Keratinocyte (primary cell): ENCODE measurements around the gene GATA3. TPM values are rescaled to one million over a fixed set of nuclear protein-coding genes. Genes with fewer than 3 reads are reported as not detected.

Experiments used
- DNase-seq: peaks from one replicate; pipeline ENCODE4 v3.0.0-alpha.2; 2011; ENCODE audit warnings: low read depth, missing footprints, low spot score
- FAIRE-seq: peaks from 2 replicates; lab custom pipeline; 2011; peaks lifted over from hg19 to GRCh38; lab: Jason Lieb, UNC
- H2AFZ ChIP-seq: 2 replicates; pipeline ENCODE4 v1.6.0; 2012; ENCODE audit warnings: low read length, control low read depth, inconsistent platforms; ENCODE audit not compliant: control insufficient read depth
- H3K27ac ChIP-seq: 2 replicates; pipeline ENCODE4 v1.5.1; 2011; ENCODE audit warnings: low read length; ENCODE audit not compliant: control insufficient read depth, insufficient read depth
- H3K27me3 ChIP-seq: 3 replicates; pipeline ENCODE4 v1.6.0; 2011; ENCODE audit warnings: low read length; ENCODE audit not compliant: control insufficient read depth, insufficient read depth; ENCODE audit errors: extremely low read depth
- H3K36me3 ChIP-seq, 2 experiments: 2 replicates in 1 of 2; 3 replicates in 1 of 2; pipeline ENCODE4 v1.5.1; 2011; ENCODE audit warnings: low read length in 2 of 2, mild to moderate bottlenecking in 1 of 2; ENCODE audit not compliant: control insufficient read depth in 2 of 2, insufficient read depth in 2 of 2; ENCODE audit errors: extremely low read depth in 1 of 2
- H3K4me1 ChIP-seq: 3 replicates; pipeline ENCODE4 v1.5.1; 2011; ENCODE audit warnings: low read length; ENCODE audit not compliant: control insufficient read depth, insufficient read depth; ENCODE audit errors: extremely low read depth
- H3K4me2 ChIP-seq: 3 replicates; pipeline ENCODE4 v1.6.0; 2011; ENCODE audit warnings: low read depth, low read length; ENCODE audit not compliant: control insufficient read depth, insufficient read depth; ENCODE audit errors: extremely low read depth
- H3K4me3 ChIP-seq, 3 experiments: fragments of 200-600 bp in 1 of 3; sonication (generic) in 1 of 3; 2 replicates in 2 of 3; 3 replicates in 1 of 3; pipeline ENCODE4 v1.5.1; 2011 to 2016; ENCODE audit warnings: low read length in 3 of 3, mild to moderate bottlenecking in 3 of 3, control low read depth in 2 of 3, inconsistent platforms in 1 of 3, low read depth in 1 of 3, mixed read lengths in 1 of 3, mixed run types in 1 of 3, moderate library complexity in 1 of 3; ENCODE audit not compliant: control insufficient read depth in 2 of 3, insufficient read depth in 2 of 3; ENCODE audit errors: extremely low read depth in 1 of 3
- H3K79me2 ChIP-seq: 2 replicates; pipeline ENCODE4 v1.6.0; 2012; ENCODE audit warnings: low read length; ENCODE audit not compliant: control insufficient read depth, insufficient read depth
- H3K9ac ChIP-seq: 3 replicates; pipeline ENCODE4 v1.6.0; 2011; ENCODE audit warnings: low read length; ENCODE audit not compliant: control insufficient read depth, insufficient read depth; ENCODE audit errors: extremely low read depth
- H3K9me1 ChIP-seq: 3 replicates; pipeline ENCODE4 v1.6.0; 2011; ENCODE audit warnings: low read length; ENCODE audit not compliant: control insufficient read depth, insufficient read depth; ENCODE audit errors: extremely low read depth
- H3K9me3 ChIP-seq: 2 replicates; pipeline ENCODE4 v1.5.1; 2012; ENCODE audit warnings: low read depth, low read length; ENCODE audit not compliant: control insufficient read depth
- H4K20me1 ChIP-seq: 3 replicates; pipeline ENCODE4 v1.6.0; 2011; ENCODE audit warnings: low read length; ENCODE audit not compliant: control insufficient read depth, insufficient read depth; ENCODE audit errors: extremely low read depth
- CTCF ChIP-seq, 3 experiments: IDR thresholded peaks in 1 of 3; conservative IDR thresholded peaks in 1 of 3; optimal IDR thresholded peaks in 1 of 3; 2 replicates in 2 of 3; 3 replicates in 1 of 3; pipeline versions ENCODE3 to v1.5.1; 2011; ENCODE audit warnings: low read length in 3 of 3, mild to moderate bottlenecking in 3 of 3, moderate library complexity in 2 of 3, control low read depth in 1 of 3, inconsistent platforms in 1 of 3; ENCODE audit not compliant: insufficient read depth in 2 of 3; ENCODE audit errors: extremely low read depth in 1 of 3
- EZH2 ChIP-seq: IDR thresholded peaks from one replicate; pipeline ENCODE4 v1.6.1; 2012; ENCODE audit warnings: inconsistent platforms, mild to moderate bottlenecking, low read length, moderate library complexity
- dilution Hi-C: fragments of 300-500 bp; cut with MboI; formaldehyde crosslinking; loops from one replicate; pipeline ENCODE4 v1.7.0; 2020; ENCODE audit warnings: low sequenced_read_pairs; ENCODE audit not compliant: extremely low pct_ligation_motif_present
- polyA plus RNA-seq, 5 experiments: library from polyadenylated mRNA; depleted of rRNA in 3 of 5; stranded (reverse) in 3 of 5; stranded (forward) in 1 of 5; unstranded in 1 of 5; fragments of >200 nt; gene quantifications; 1 replicate in 1 of 5; 2 replicates in 3 of 5; 3 replicates in 1 of 5; pipeline versions ENCODE4 v1.2.1 to v1.2.3, GENCODE V29; 2011 to 2012; ENCODE audit warnings: missing spikeins in 2 of 5, low read depth in 1 of 5, low replicate concordance in 1 of 5

Gene GATA3
- polyA plus RNA-seq, 1 donor (not counting 4 experiments of a cell fraction or from before 2014, with no cell fraction given): 4.0 TPM

- peak overlapping the region; percentile 95 for H3K4me2 ChIP-seq
- H3K27ac ChIP-seq: no peak overlapping the region
- H4K20me1 ChIP-seq: no peaks in the 10 kb centered on the region
- peaks cover 58% of the 10 kb centered on the region for H3K79me2 ChIP-seq
- peaks cover 76% of the 10 kb centered on the region for H3K4me1 ChIP-seq
- DNase-seq: no peak
- H2AFZ ChIP-seq: no peak overlapping the region
- peaks cover 20 to 38% of the 10 kb centered on the region in 2 experiments for H3K36me3 ChIP-seq
- no peaks in the 10 kb centered on the region for H3K27me3 ChIP-seq
- H3K9me1 ChIP-seq: no peaks in the 10 kb centered on the region
- no peaks in the 10 kb centered on the region for H3K9me3 ChIP-seq
- no peak for FAIRE-seq
- dilution Hi-C loops: no loop called here
- no peak overlapping the region for H3K4me3 ChIP-seq
- TF ChIP-seq CTCF (optimal IDR thresholded peaks at IDR 0.05 in 1 of 3, IDR thresholded peaks at IDR 0.05 in 1 of 3, conservative IDR thresholded peaks at IDR 0.05 in 1 of 3; ENCODE audit: extremely low read depth in 1 of 3, insufficient read depth in 2 of 3, low read length in 3 of 3) (no peak), EZH2 (no peak)
- peak overlapping the region; percentile 14 for H3K9ac ChIP-seq
Measured at GRCh38 chr10:8063935-8064334, 9.4 kb downstream of the GATA3 start.

- no peak for TF ChIP-seq CTCF (optimal IDR thresholded peaks at IDR 0.05 in 1 of 3, IDR thresholded peaks at IDR 0.05 in 1 of 3, conservative IDR thresholded peaks at IDR 0.05 in 1 of 3; ENCODE audit: extremely low read depth in 1 of 3, insufficient read depth in 2 of 3, low read length in 3 of 3)
- no peak for TF ChIP-seq EZH2
- H3K4me1 ChIP-seq: peaks cover 76% of the 10 kb centered on the region
- peak overlapping the region; percentile 10 for H3K27ac ChIP-seq
- H3K79me2 ChIP-seq: peaks cover 56% of the 10 kb centered on the region
- peaks cover 2% of the 10 kb centered on the region for H3K9me1 ChIP-seq
- dilution Hi-C loops: no loop called here
- peak overlapping the region; percentile 66 for H3K4me2 ChIP-seq
- peaks cover 20 to 39% of the 10 kb centered on the region in 2 experiments for H3K36me3 ChIP-seq
- no peaks in the 10 kb centered on the region for H3K27me3 ChIP-seq
- FAIRE-seq (peak; percentile 44), DNase-seq (no peak)
- H3K9me3 ChIP-seq: no peaks in the 10 kb centered on the region
- no peak overlapping the region for H2AFZ ChIP-seq
- H4K20me1 ChIP-seq: no peaks in the 10 kb centered on the region
- no peak overlapping the region for H3K9ac ChIP-seq
- no peak overlapping the region for H3K4me3 ChIP-seq
Measured at GRCh38 chr10:8064436-8064835, 9.9 kb downstream of the GATA3 start.
